Activated gamma-delta T cell treated with Interleukin-2 at 50 U/mL for 16 hours (primary cell): ENCODE data around the gene C3orf20.

ENCODE experiments used
- DNase-seq: peaks from one replicate; pipeline ENCODE4 v3.0.0-alpha.2; 2020

The C3orf20 gene

GRCh38 chr3:14761866-14762265, 86.9 kb downstream of the C3orf20 start:
- DNase-seq: no peak

- no peak for DNase-seq
Observed at GRCh38 chr3:14762701-14763100, 87.8 kb downstream of the C3orf20 start.

- no peak for DNase-seq
Observed at GRCh38 chr3:14764331-14765059, 89.6 kb downstream of the C3orf20 start.

GRCh38 chr3:14765060-14765400, 90.1 kb downstream of the C3orf20 start:
- DNase-seq: no peak

- no peak for DNase-seq
Observed at GRCh38 chr3:14765576-14766427, 90.9 kb downstream of the C3orf20 start.

- no peak for DNase-seq
Observed at GRCh38 chr3:14766428-14767244, 91.7 kb downstream of the C3orf20 start.

- DNase-seq: no peak
Observed at GRCh38 chr3:14767245-14768051, 92.5 kb downstream of the C3orf20 start.

- no peak for DNase-seq
Observed at GRCh38 chr3:14768182-14768790, 93.3 kb downstream of the C3orf20 start.

GRCh38 chr3:14768881-14769280, 93.9 kb downstream of the C3orf20 start:
- no peak for DNase-seq

GRCh38 chr3:14769544-14770325, 94.8 kb downstream of the C3orf20 start:
- no peak for DNase-seq

- no peak for DNase-seq
Observed at GRCh38 chr3:14770591-14770990, 95.7 kb downstream of the C3orf20 start.

GRCh38 chr3:14771593-14772497, 96.9 kb downstream of the C3orf20 start:
- no peak for DNase-seq

- DNase-seq: no peak
Observed at GRCh38 chr3:14772533-14773138, 97.7 kb downstream of the C3orf20 start.

GRCh38 chr3:14773281-14773680, 98.3 kb downstream of the C3orf20 start:
- no peak for DNase-seq

- DNase-seq: no peak
Observed at GRCh38 chr3:14773691-14774128, 98.8 kb downstream of the C3orf20 start.

- DNase-seq: no peak
Observed at GRCh38 chr3:14774431-14774830, 99.5 kb downstream of the C3orf20 start.

- DNase-seq: no peak
Observed at GRCh38 chr3:14775011-14775410, 100.1 kb downstream of the C3orf20 start.

GRCh38 chr3:14775563-14775962, 100.6 kb downstream of the C3orf20 start:
- DNase-seq: no peak

- DNase-seq: no peak
Observed at GRCh38 chr3:14779069-14779685, 104.2 kb downstream of the C3orf20 start.
